Right ventricle myocardium inferior (tissue), 1 donor: ENCODE results near the gene CAPS2. TPM values are rescaled to one million over a fixed set of nuclear protein-coding genes. Genes with fewer than 3 reads are reported as not detected.

ENCODE experiments used
- ATAC-seq: fragments of 200-7000 bp; cut with Tn5 transposase; one replicate; pipeline ENCODE4 v1.9.1; 2020; ENCODE audit warnings: mild to moderate bottlenecking, moderate library complexity
- DNase-seq: peaks from one replicate; pipeline ENCODE4 v3.0.0; 2021; ENCODE audit errors: missing footprints
- intact Hi-C: fragments of 100-400 bp; cut with DNase I; formaldehyde crosslinking; loops from one replicate; pipeline ENCODE4 v1.11.0; 2022
- total RNA-seq: library from RNA; stranded (reverse); fragmentation: NEBNext Ultra II Directional; extraction: Animal tissue kit (Norgen Biotek cat#: 25700); gene quantifications from one replicate; pipeline ENCODE4 v1.2.1, GENCODE V29; 2021
- donor health status: DM: no; HTN: yes; CAD: no; lungs with severe emphysema.

CAPS2 gene
- total RNA-seq, 1 donor from 2014 or later, result 11.4 TPM

DNA sequence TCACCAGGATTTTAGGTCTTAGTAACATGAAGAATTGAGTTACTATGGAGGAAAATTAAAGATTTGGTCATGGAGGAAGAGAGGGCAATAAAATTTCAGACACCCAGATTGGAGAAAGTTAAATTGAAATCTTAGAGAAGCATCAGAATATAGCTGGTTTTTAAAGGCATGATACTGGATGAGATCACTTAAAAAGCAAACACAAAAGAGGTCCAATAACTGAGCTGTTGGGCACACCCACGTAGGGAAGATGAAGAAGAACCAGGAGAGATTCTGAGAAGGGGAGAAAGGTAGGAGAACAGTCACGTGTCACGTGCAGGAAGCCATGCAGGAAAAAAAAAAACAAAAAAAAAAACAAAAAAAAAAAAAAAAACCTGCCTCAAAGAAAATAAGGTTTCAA, 18.8 kb downstream of the CAPS2 start:
- DNase-seq (no peak), ATAC-seq (no peak)
- intact Hi-C loops, result no loop called here

DNA sequence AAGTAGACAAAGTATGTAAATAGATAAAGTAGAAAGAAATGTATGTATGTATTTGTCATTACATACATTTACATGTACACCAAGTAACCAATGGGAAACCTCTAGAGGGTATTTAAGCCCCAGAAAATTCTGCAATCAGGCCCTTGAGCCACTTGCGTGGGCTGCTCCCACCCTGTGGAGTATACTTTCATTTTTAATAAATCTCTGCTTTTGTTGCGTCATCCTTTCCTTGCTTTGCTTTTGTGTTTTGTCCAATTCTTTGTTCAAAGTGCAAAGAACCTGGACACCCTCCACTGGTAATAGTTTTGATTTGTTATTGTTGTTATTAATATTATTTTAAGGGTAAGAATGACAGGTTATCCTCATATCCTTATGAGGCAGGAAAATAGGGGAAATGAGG, 21.8 kb downstream of the CAPS2 start:
- DNase-seq, result no peak
- ATAC-seq, result no peak
- intact Hi-C loops, result no loop called here

- DNase-seq (peak; percentile 56), ATAC-seq (no peak)
- intact Hi-C loops, result no loop called here
Measured at GRCh38 chr12:75305412-75306332, 24.5 kb downstream of the CAPS2 start.

DNA sequence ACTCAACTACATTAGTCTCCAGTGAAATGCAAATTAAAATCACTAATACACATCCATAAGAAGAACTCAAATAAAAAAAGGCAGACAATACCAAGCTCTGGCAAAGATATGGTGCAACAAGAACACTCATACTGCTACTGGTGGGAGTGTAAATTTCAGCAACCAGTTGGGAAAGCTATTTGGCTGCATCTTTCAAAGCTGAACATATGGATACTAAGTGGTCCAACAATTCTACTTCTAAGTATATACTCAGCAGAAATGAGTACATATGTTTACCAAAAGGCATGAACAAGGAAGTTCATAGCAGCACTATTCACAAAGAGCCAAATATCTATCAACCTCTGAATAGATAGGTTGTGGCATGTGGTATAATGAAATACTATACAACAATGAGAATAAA, 27.3 kb downstream of the CAPS2 start:
- no peak for DNase-seq
- intact Hi-C loops, result no loop called here
- ATAC-seq, result no peak

- ATAC-seq, result no peak
- intact Hi-C loops, result no loop called here
- no peak for DNase-seq
Measured at GRCh38 chr12:75302225-75302624, 27.9 kb downstream of the CAPS2 start.

DNA sequence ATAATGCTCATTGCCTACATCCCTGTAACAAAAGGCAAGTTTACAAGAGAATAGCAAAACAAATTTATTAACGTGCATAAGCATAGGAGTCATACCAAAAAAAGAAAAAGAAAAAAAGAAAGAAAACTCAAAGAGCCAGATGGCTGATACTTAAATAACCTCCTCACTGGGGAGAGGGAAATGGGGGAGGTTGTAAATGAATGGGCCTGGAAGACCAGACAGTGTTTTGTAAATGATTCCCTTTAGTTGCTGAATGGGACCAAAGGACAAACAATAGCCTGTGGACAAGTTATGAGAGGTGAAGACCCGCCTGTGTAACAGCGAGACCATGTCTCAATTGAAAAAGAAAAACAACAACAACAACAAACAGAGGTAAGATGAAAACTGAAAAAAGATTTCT, 35.3 kb downstream of the CAPS2 start:
- no peak for ATAC-seq
- DNase-seq, result no peak
- intact Hi-C loops, result loop anchor here (5.0 kb wide), 1 partner anchor 602 kb away; no protein-coding TSS in a partner anchor

GRCh38 chr12:75294336-75294735, 35.8 kb downstream of the CAPS2 start:
- intact Hi-C loops, result loop anchor here (5.0 kb wide), 1 partner anchor 602 kb away; no protein-coding TSS in a partner anchor
- no peak for ATAC-seq
- no peak for DNase-seq

- no peak for DNase-seq
- intact Hi-C loops, result loop anchor here (5.0 kb wide), 1 partner anchor 599 kb away; no protein-coding TSS in a partner anchor
- no peak for ATAC-seq
Measured at GRCh38 chr12:75291014-75291413, 39.1 kb downstream of the CAPS2 start.

- DNase-seq (no peak), ATAC-seq (no peak)
- intact Hi-C loops, result loop anchor here (5.0 kb wide), 1 partner anchor 597 kb away; no protein-coding TSS in a partner anchor
Measured at GRCh38 chr12:75289753-75290152, 40.4 kb downstream of the CAPS2 start.

GRCh38 chr12:75288860-75289259, 41.3 kb downstream of the CAPS2 start:
- no peak for ATAC-seq
- intact Hi-C loops, result no loop called here
- no peak for DNase-seq

DNA sequence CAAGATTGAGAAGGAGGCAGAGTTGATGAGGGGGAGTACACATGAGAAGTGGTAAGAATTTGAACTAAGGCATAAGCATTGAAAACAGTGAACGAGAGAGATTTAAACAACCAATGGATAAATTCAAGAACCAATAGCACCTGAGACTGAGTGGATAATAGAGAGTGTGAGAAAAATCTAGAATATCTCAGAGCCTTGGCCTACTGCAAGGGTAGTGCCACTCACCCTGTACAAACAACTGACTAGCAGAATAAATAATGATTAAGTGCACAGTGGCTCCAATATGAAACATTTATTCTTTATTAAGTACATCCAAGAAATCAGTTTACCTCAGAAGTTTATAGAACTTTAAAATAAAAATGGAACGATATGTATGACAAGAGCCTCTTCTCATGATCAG, 54.4 kb downstream of the CAPS2 start:
- intact Hi-C loops, result no loop called here
- DNase-seq (no peak), ATAC-seq (no peak)

DNA sequence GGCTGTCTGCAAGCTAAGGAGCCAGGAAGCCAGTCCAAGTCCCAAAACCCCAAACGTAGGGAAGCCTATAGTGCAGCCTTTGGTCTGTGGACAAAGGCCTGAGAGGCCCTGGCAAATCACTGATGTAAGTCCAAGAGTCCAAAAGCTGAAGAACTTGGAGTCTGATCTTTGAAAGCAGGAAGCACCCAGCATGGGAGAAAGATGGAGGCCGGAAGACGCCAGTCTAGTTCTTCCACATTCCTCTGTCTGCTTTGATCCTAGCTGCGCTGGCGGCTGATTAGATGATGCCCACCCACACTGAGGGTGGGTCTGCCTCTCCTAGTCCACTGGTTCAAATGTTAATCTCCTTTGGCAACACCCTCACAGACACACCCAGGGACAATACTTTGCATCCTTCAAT, 58.5 kb downstream of the CAPS2 start:
- no peak for ATAC-seq
- intact Hi-C loops, result no loop called here
- DNase-seq, result no peak

GRCh38 chr12:75270157-75270556, 60.0 kb downstream of the CAPS2 start:
- ATAC-seq (no peak), DNase-seq (no peak)
- intact Hi-C loops, result no loop called here

DNA sequence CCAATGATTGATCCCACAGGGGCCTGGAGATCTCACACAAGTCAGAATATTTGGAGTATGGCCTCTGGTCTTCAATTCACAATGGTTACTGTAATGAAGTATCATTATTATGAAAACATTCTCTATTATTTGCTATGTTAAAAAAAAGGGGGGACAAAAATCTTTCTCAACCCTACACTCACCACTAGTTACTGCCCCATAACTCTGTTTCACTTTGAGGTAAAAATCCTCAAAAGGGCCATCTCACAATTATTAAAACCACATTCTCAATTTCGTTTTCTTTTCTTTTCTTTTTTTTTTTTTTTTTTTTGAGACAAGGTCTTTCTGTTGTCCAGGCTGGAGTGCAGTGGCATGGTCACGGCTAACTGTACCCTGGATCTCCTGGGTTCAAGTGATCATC, 60.9 kb downstream of the CAPS2 start:
- DNase-seq (no peak), ATAC-seq (no peak)
- intact Hi-C loops, result no loop called here

- DNase-seq, result no peak
Measured at GRCh38 chr12:75260316-75260715, 69.8 kb downstream of the CAPS2 start.

DNA sequence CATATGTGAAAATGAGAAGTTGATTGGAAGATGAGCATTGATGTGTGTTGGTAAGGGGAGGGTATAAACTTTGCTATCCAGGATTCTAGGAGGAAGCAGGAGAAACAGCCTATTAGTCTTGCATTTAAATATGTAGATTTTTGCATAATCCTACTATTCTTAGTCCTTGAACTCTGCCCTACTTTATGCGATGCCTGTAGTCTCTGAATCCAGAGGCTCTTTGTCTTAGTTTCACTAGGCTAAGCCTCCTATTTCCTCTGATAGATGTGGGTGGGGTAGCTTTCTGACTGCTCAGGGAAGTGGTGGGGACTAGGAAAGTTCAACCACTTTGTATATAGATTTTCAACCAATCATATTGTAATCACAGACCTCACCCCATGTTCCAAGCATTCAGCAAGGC, 71.0 kb downstream of the CAPS2 start:
- intact Hi-C loops, result no loop called here
- ATAC-seq, result no peak
- no peak for DNase-seq

More at GRCh38 chr12:75260316-75260715, 69.8 kb downstream of the CAPS2 start:
- no peak for ATAC-seq
- intact Hi-C loops, result no loop called here

DNA sequence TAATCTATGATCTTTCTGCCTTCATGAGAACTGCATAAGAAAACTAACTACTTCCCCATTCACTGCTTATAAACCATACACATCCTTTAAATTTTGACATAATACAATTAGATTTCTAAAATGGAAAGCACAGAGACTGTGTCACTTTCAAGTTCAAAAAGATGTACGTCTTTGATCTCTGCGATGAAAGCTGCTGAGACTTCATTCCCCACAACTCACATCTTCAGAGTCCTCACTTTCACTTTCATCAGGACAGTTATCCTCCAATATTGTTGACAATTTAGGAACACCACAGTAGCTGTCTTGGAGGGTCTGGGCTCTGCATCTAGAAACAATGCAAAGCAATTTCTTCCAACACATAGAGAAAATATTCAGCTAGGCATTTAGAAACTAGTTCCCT, 72.6 kb downstream of the CAPS2 start:
- DNase-seq (no peak), ATAC-seq (no peak)
- intact Hi-C loops, result no loop called here

DNA sequence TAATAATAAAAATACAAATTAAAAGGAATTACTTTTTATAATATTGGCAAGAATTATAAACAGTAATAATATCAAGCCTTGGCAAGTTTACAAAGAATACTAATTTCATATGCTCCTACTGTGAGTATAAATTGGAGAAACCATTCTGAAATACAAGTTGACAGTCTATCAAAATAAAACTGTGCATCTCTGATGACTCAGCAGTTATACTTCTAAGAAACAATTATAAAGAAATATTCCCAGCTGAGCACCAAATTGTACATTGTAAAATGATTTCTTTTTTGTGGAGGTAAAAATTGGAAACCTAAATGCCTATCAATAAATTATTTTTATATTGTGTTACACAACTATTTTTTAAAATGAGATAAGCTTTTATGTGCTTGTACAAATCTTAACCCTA, 85.0 kb downstream of the CAPS2 start:
- ATAC-seq, result no peak
- intact Hi-C loops, result no loop called here
- no peak for DNase-seq

DNA sequence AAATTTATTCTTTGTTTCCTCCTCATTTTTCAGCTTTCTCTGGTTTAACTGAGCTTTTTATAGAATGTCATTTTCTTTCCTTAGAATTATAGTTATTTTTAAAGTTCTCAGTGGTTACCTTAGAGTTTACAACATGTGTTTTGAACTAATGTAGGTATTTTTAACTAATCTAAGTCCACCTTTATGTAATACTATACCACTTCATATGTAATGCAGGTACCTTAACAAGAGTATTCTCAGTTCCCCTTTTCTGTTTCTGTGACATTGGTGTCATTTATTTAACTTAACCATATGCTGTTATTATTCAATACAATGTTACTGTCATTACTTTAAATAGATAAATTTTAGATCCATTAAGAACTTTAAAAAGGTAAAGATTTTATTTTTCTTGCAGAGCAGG, 90.1 kb downstream of the CAPS2 start:
- DNase-seq (no peak), ATAC-seq (no peak)
- intact Hi-C loops, result no loop called here

DNA sequence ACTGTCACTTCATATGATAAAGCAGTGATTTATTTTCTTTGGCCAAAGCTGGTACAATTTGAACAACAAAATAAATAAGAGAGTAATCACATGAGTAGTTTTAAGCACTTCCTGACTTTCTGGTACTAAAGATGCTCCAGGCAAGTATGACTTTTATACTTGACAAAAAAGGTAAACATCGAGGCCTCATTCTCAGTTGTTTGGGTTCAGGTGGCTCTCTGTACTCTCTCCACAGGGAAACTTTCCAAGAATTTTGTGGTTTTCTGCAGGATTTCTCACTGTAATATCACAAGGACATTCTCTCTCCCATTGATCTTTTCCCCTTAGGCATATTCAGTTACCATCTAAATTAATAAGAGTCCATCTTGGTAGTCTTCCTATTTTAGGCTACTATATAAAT, 93.9 kb downstream of the CAPS2 start:
- intact Hi-C loops, result no loop called here
- ATAC-seq (no peak), DNase-seq (no peak)

DNA sequence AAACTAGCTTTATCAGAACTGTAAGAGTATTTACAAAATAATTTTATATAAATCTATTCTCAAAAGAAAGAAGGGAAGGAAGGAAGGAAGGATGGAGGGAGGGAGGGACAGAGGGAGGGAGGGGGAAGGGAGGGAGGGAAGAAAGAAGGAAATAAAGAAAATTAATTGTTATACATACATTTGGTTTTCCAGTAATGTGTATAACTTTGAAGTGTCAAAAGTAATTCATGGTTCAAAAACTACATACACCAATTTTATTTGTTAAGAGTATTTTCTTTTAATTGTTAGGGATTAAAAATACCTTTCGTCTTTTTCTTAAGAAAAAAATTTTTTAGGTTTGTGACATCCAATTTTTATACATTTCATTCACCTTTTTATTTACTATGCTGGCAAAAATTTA, 103.0 kb downstream of the CAPS2 start:
- ATAC-seq (no peak), DNase-seq (no peak)
- intact Hi-C loops, result no loop called here
